H1 (cell line): ENCODE results near the gene CACNG5. TPM values are rescaled to one million over a fixed set of nuclear protein-coding genes. Genes with fewer than 3 reads are reported as not detected.
A peak's percentile ranks its signal among the peaks of the same experiment; 100 is the strongest.

Source experiments
- CTCF ChIA-PET: fragments of 300-600 bp; sonication (Branson Sonifier 250); formaldehyde crosslinking; loops from one replicate; lab custom pipeline; 2021; ENCODE audit not compliant: partially characterized antibody; lab: Charles Lee
- POLR2A ChIA-PET: fragments of 300-600 bp; sonication (Branson Sonifier 250); formaldehyde crosslinking; loops from one replicate; lab custom pipeline; 2021; ENCODE audit warnings: inconsistent platforms; ENCODE audit not compliant: partially characterized antibody; lab: Charles Lee
- DNase-seq, 2 experiments: peaks; one replicate each; pipeline versions ENCODE4 v3.0.0 to v3.0.0-alpha.2; 2010 to 2022; ENCODE audit warnings: low spot score in 2 of 2, low read depth in 1 of 2, mixed read lengths in 1 of 2
- FAIRE-seq: peaks from 2 replicates; lab custom pipeline; 2011; peaks lifted over from hg19 to GRCh38; lab: Jason Lieb, UNC
- H2AFZ ChIP-seq: 2 replicates; pipeline ENCODE4 v1.8.1; 2012; ENCODE audit warnings: low read length, inconsistent platforms
- H2AK5ac ChIP-seq: 2 replicates; pipeline ENCODE4 v1.6.1; 2013; ENCODE audit warnings: low read depth, low read length
- H2BK120ac ChIP-seq: replicated peaks from 2 replicates; pipeline ENCODE3; 2013; ENCODE audit warnings: low read depth, low read length, inconsistent platforms
- H2BK12ac ChIP-seq: 2 replicates; pipeline ENCODE4 v1.6.1; 2013; ENCODE audit warnings: low read depth, low read length
- H2BK15ac ChIP-seq: 2 replicates; pipeline ENCODE4 v1.6.1; 2013; ENCODE audit warnings: low read length
- H2BK20ac ChIP-seq: 2 replicates; pipeline ENCODE4 v1.6.1; 2013; ENCODE audit warnings: low read length
- H2BK5ac ChIP-seq: 2 replicates; pipeline ENCODE4 v1.6.1; 2013; ENCODE audit warnings: low read depth, low read length
- H3K14ac ChIP-seq: 2 replicates; pipeline ENCODE4 v1.6.1; 2013; ENCODE audit warnings: inconsistent platforms; ENCODE audit not compliant: insufficient read length
- H3K18ac ChIP-seq: 2 replicates; pipeline ENCODE4 v1.6.1; 2013; ENCODE audit warnings: low read length; ENCODE audit errors: extremely low read depth
- H3K23ac ChIP-seq: 2 replicates; pipeline ENCODE4 v1.6.1; 2013; ENCODE audit warnings: inconsistent platforms; ENCODE audit not compliant: insufficient read length
- H3K23me2 ChIP-seq: 2 replicates; pipeline ENCODE4 v1.6.1; 2013; ENCODE audit warnings: low read depth, low read length
- H3K27ac ChIP-seq: 2 replicates; pipeline ENCODE4 v1.6.1; 2011; ENCODE audit warnings: low read depth, low read length, inconsistent platforms
- H3K27me3 ChIP-seq, 4 experiments: replicated peaks in 1 of 4; 1 replicate in 1 of 4; 2 replicates in 3 of 4; pipeline versions ENCODE4 v1.6.1 to v1.8.1; 2011 to 2013; ENCODE audit warnings: low read length in 3 of 4, mild to moderate bottlenecking in 3 of 4, inconsistent platforms in 2 of 4, mixed read lengths in 2 of 4, moderate library complexity in 1 of 4; ENCODE audit not compliant: control insufficient read depth in 3 of 4, insufficient read depth in 3 of 4; ENCODE audit errors: extremely low read depth in 1 of 4
- H3K36me3 ChIP-seq, 4 experiments: 2 replicates each; pipeline versions ENCODE4 v1.6.1 to v1.8.1; 2011 to 2013; ENCODE audit warnings: mild to moderate bottlenecking in 4 of 4, low read length in 3 of 4, moderate library complexity in 2 of 4, control low read depth in 1 of 4, inconsistent platforms in 1 of 4; ENCODE audit not compliant: insufficient read depth in 4 of 4, control insufficient read depth in 2 of 4
- H3K4ac ChIP-seq: replicated peaks from 2 replicates; pipeline ENCODE3; 2013; ENCODE audit warnings: low read length, low read depth, mixed read lengths, inconsistent platforms; ENCODE audit not compliant: insufficient read length
- H3K4me1 ChIP-seq, 4 experiments: replicated peaks in 1 of 4; 1 replicate in 1 of 4; 2 replicates in 3 of 4; pipeline versions ENCODE4 v1.6.1 to v1.8.1; 2011 to 2013; ENCODE audit warnings: low read length in 3 of 4, inconsistent platforms in 2 of 4, mixed read lengths in 1 of 4; ENCODE audit not compliant: insufficient read depth in 4 of 4, control insufficient read depth in 3 of 4
- H3K4me2 ChIP-seq, 2 experiments: 2 replicates each; pipeline versions ENCODE4 v1.6.1 to v1.8.1; 2011 to 2013; ENCODE audit warnings: low read depth in 2 of 2, low read length in 2 of 2, control low read depth in 1 of 2, inconsistent platforms in 1 of 2, mild to moderate bottlenecking in 1 of 2; ENCODE audit not compliant: insufficient read depth in 1 of 2
- H3K4me3 ChIP-seq, 4 experiments: fragments of 200-600, 300-600 bp in 1 of 4; sonication (generic), shearing (Covaris generic), sonication (Bioruptor Twin) in 1 of 4; 2 replicates each; pipeline versions ENCODE4 v1.5.1 to v1.8.1; 2011 to 2016; ENCODE audit warnings: low read length in 4 of 4, low read depth in 3 of 4, control low read depth in 2 of 4, inconsistent platforms in 2 of 4, mild to moderate bottlenecking in 2 of 4, mixed read lengths in 1 of 4, moderate library complexity in 1 of 4; ENCODE audit not compliant: insufficient read depth in 2 of 4; ENCODE audit errors: extremely low read depth in 1 of 4
- H3K56ac ChIP-seq: replicated peaks from 2 replicates; pipeline ENCODE3; 2013; ENCODE audit warnings: low read depth, mild to moderate bottlenecking, mixed read lengths, low read length, inconsistent platforms; ENCODE audit not compliant: insufficient read length
- H3K79me1 ChIP-seq: 2 replicates; pipeline ENCODE4 v1.6.1; 2013; ENCODE audit warnings: low read depth, low read length, control low read depth
- H3K79me2 ChIP-seq, 2 experiments: 2 replicates each; pipeline versions ENCODE4 v1.6.1 to v1.8.1; 2012 to 2013; ENCODE audit warnings: low read length in 2 of 2, mild to moderate bottlenecking in 2 of 2, inconsistent platforms in 1 of 2; ENCODE audit not compliant: insufficient read depth in 2 of 2, control insufficient read depth in 1 of 2
- H3K9ac ChIP-seq, 4 experiments: replicated peaks in 1 of 4; 1 replicate in 1 of 4; 2 replicates in 3 of 4; pipeline versions ENCODE4 v1.6.1 to v1.8.1; 2011 to 2013; ENCODE audit warnings: low read depth in 3 of 4, low read length in 3 of 4, control low read depth in 2 of 4, mild to moderate bottlenecking in 2 of 4, moderate library complexity in 2 of 4, inconsistent platforms in 1 of 4; ENCODE audit errors: extremely low read depth in 1 of 4
- H3K9me3 ChIP-seq, 2 experiments: 2 replicates each; pipeline versions ENCODE4 v1.6.1 to v1.8.1; 2012 to 2013; ENCODE audit warnings: mild to moderate bottlenecking in 2 of 2, moderate library complexity in 2 of 2, control low read depth in 1 of 2, inconsistent platforms in 1 of 2, low read depth in 1 of 2, low read length in 1 of 2, mixed read lengths in 1 of 2; ENCODE audit not compliant: insufficient read depth in 2 of 2
- H4K20me1 ChIP-seq, 2 experiments: replicated peaks in 1 of 2; 2 replicates each; pipeline versions ENCODE3 to v1.8.1; 2011 to 2013; ENCODE audit warnings: inconsistent platforms in 2 of 2, low read length in 2 of 2, mild to moderate bottlenecking in 1 of 2; ENCODE audit not compliant: insufficient read depth in 2 of 2, control insufficient read depth in 1 of 2
- H4K5ac ChIP-seq: 2 replicates; pipeline ENCODE4 v1.6.1; 2013; ENCODE audit warnings: low read length, low read depth, mixed read lengths, inconsistent platforms; ENCODE audit not compliant: insufficient read length
- H4K8ac ChIP-seq: 2 replicates; pipeline ENCODE4 v1.8.0; 2013; ENCODE audit warnings: mild to moderate bottlenecking, moderate library complexity, low read length, inconsistent platforms; ENCODE audit not compliant: insufficient read depth; ENCODE audit errors: extremely low read depth
- H4K91ac ChIP-seq: replicated peaks from 2 replicates; pipeline ENCODE3; 2013; ENCODE audit warnings: low read length, mixed read lengths, inconsistent platforms; ENCODE audit not compliant: insufficient read length
- CREB1 ChIP-seq: IDR thresholded peaks from 2 replicates; pipeline ENCODE4 v1.6.1; 2012; ENCODE audit warnings: inconsistent platforms
- SIRT6 ChIP-seq: IDR thresholded peaks from one replicate; pipeline ENCODE4 v1.7.1; 2012; ENCODE audit warnings: low read length, inconsistent platforms
- SUZ12 ChIP-seq: fragments of 200-600 bp; sonication (generic); IDR thresholded peaks from 2 replicates; pipeline ENCODE4 v1.6.1; 2012; ENCODE audit warnings: mild to moderate bottlenecking, inconsistent platforms, low read length, moderate library complexity, mixed read lengths
- WGBS, 2 experiments: shearing (Covaris generic) in 1 of 2; methylation state at CpG; one replicate each; pipeline versions ENCODE4 v1.1.6 to v1.1.7; 2013 to 2015; ENCODE audit warnings: low lambda C conversion rate in 2 of 2, mixed read lengths in 2 of 2, inconsistent platforms in 1 of 2, low coverage in 1 of 2, missing lambda C conversion rate in 1 of 2; ENCODE audit not compliant: insufficient replicate concordance in 2 of 2, insufficient coverage in 1 of 2, insufficient read length in 1 of 2; ENCODE audit errors: extremely low coverage in 1 of 2, missing lambda C conversion rate in 1 of 2; 5-methylcytosine and 5-hydroxymethylcytosine counted together
- polyA plus RNA-seq, 7 experiments: library from polyadenylated mRNA; depleted of rRNA in 3 of 7; stranded (reverse) in 5 of 7; unstranded in 2 of 7; fragments of >200 nt in 5 of 7; fragments of 200-250 nt in 2 of 7; gene quantifications; 1 replicate in 5 of 7; 2 replicates in 1 of 7; 4 replicates in 1 of 7; pipeline versions ENCODE4 v1.2.1 to v1.2.3, GENCODE V29; 2011 to 2013; ENCODE audit warnings: missing spikeins in 2 of 7, mixed read lengths in 2 of 7
- total RNA-seq: library from RNA; stranded (reverse); fragmentation: NEBNext Ultra II Directional; extraction: Animal tissue kit (Norgen Biotek cat#: 25700); gene quantifications from 2 replicates; pipeline ENCODE4 v1.2.1, GENCODE V29; 2021

The CACNG5 gene
- total and polyA plus RNA-seq, 2 of the 8 experiments (the other 6 are each of a cell fraction or from before 2014, with no cell fraction given), result 2.2 to 3.1 TPM

DNA sequence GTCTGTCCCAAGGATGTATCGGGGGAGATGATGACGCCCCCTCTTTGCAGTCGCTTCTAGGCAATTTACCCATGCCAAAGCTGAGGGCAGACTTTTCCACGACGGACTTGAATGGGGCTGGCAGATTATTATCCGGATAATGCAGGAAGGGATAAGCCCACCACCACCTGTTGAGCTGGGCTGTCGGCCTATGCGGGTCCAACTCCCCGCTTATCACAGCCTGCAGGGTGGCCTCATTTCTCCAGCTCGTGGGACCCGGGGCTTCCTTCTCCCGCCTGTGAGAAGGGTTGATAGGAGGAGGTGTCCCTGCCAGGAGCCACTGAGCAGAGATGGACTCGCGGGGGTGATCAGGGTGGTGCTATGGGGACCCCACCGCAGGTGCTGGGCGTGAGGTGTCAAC is 559 bp downstream of the CACNG5 start:
- Histone ChIP-seq H2AFZ (no peak overlapping the region), H3K23ac (no peak overlapping the region), H4K8ac (no peak overlapping the region; the same call in 1 of the 2 replicates), H3K23me2 (peaks cover 5% of the 10 kb centered on the region; the same call in 1 of the 2 replicates), H2BK5ac (no peak overlapping the region), H4K20me1 (no peaks in the 10 kb centered on the region), H3K9ac (no peak overlapping the region), H3K4me1 (peaks cover 0 to 6% (median 2%) of the 10 kb centered on the region in 4 experiments; a peak in 5 of 7 replicates), H3K18ac (no peak overlapping the region), H3K36me3 (no peaks in the 10 kb centered on the region), H3K4me3 (peak overlapping the region; percentile 35 to 69 (median 50)), H2BK15ac (no peak overlapping the region), H3K14ac (no peak overlapping the region), H4K5ac (no peak overlapping the region), H2BK20ac (no peak overlapping the region), H3K4ac (no peak overlapping the region), H3K9me3 (no peaks in the 10 kb centered on the region), H3K27ac (no peak overlapping the region), H3K27me3 (peaks cover 0 to 13% (median 9%) of the 10 kb centered on the region in 4 experiments; a peak in 5 of 7 replicates), H3K56ac (no peak overlapping the region)
- POLR2A ChIA-PET, result interaction anchor here (1.3 kb wide), 1 partner anchor 22 kb away, joined by 4 read pairs; no protein-coding TSS in a partner anchor
- DNase-seq (no peak), FAIRE-seq (no peak)
- CTCF ChIA-PET, result interaction anchor here (0.6 to 2.3 kb wide), 9 partner anchors 9 to 140 kb away, joined by 3 to 6 read pairs (median 3); no protein-coding TSS in a partner anchor
- TF ChIP-seq CREB1 (no peak), SUZ12 (0 out of 2 replicates have a peak, but pooled peaks have one; percentile 24), SIRT6 (no peak)
- TF ChIP-seq, all 59 proteins: peak for 1
- H2BK120ac ChIP-seq, result no peak overlapping the region
- H3K79me2 ChIP-seq, result no peaks in the 10 kb centered on the region
- no peak overlapping the region for H4K91ac ChIP-seq
- H2BK12ac ChIP-seq, result no peak overlapping the region
- H3K79me1 ChIP-seq, result no peaks in the 10 kb centered on the region
- WGBS, 2 experiments, result 67% methylated on average over 16 of the region's 16 CpGs; no CpG with 5 or more reads in 1 of the 2 experiments
- peak overlapping the region; percentile 77 to 79 for H3K4me2 ChIP-seq
- no peak overlapping the region for H2AK5ac ChIP-seq
